H1 (cell line): Measurements from ENCODE around the gene ATP1A1. TPM values are rescaled to one million over a fixed set of nuclear protein-coding genes. Genes with fewer than 3 reads are reported as not detected.

ENCODE experiments used
- CTCF ChIA-PET: fragments of 300-600 bp; sonication (Branson Sonifier 250); formaldehyde crosslinking; loops from one replicate; lab custom pipeline; 2021; ENCODE audit not compliant: partially characterized antibody; lab: Charles Lee
- POLR2A ChIA-PET: fragments of 300-600 bp; sonication (Branson Sonifier 250); formaldehyde crosslinking; loops from one replicate; lab custom pipeline; 2021; ENCODE audit warnings: inconsistent platforms; ENCODE audit not compliant: partially characterized antibody; lab: Charles Lee
- DNase-seq, 2 experiments: peaks; one replicate each; pipeline versions ENCODE4 v3.0.0 to v3.0.0-alpha.2; 2010 to 2022; ENCODE audit warnings: low spot score in 2 of 2, low read depth in 1 of 2, mixed read lengths in 1 of 2
- FAIRE-seq: peaks from 2 replicates; lab custom pipeline; 2011; peaks lifted over from hg19 to GRCh38; lab: Jason Lieb, UNC
- H2AFZ ChIP-seq: 2 replicates; pipeline ENCODE4 v1.8.1; 2012; ENCODE audit warnings: low read length, inconsistent platforms
- H2AK5ac ChIP-seq: 2 replicates; pipeline ENCODE4 v1.6.1; 2013; ENCODE audit warnings: low read depth, low read length
- H2BK120ac ChIP-seq: replicated peaks from 2 replicates; pipeline ENCODE3; 2013; ENCODE audit warnings: low read depth, low read length, inconsistent platforms
- H2BK12ac ChIP-seq: 2 replicates; pipeline ENCODE4 v1.6.1; 2013; ENCODE audit warnings: low read depth, low read length
- H2BK15ac ChIP-seq: 2 replicates; pipeline ENCODE4 v1.6.1; 2013; ENCODE audit warnings: low read length
- H2BK20ac ChIP-seq: 2 replicates; pipeline ENCODE4 v1.6.1; 2013; ENCODE audit warnings: low read length
- H2BK5ac ChIP-seq: 2 replicates; pipeline ENCODE4 v1.6.1; 2013; ENCODE audit warnings: low read depth, low read length
- H3K14ac ChIP-seq: 2 replicates; pipeline ENCODE4 v1.6.1; 2013; ENCODE audit warnings: inconsistent platforms; ENCODE audit not compliant: insufficient read length
- H3K18ac ChIP-seq: 2 replicates; pipeline ENCODE4 v1.6.1; 2013; ENCODE audit warnings: low read length; ENCODE audit errors: extremely low read depth
- H3K23ac ChIP-seq: 2 replicates; pipeline ENCODE4 v1.6.1; 2013; ENCODE audit warnings: inconsistent platforms; ENCODE audit not compliant: insufficient read length
- H3K23me2 ChIP-seq: 2 replicates; pipeline ENCODE4 v1.6.1; 2013; ENCODE audit warnings: low read depth, low read length
- H3K27ac ChIP-seq: 2 replicates; pipeline ENCODE4 v1.6.1; 2011; ENCODE audit warnings: low read depth, low read length, inconsistent platforms
- H3K27me3 ChIP-seq, 4 experiments: replicated peaks in 1 of 4; 1 replicate in 1 of 4; 2 replicates in 3 of 4; pipeline versions ENCODE4 v1.6.1 to v1.8.1; 2011 to 2013; ENCODE audit warnings: low read length in 3 of 4, mild to moderate bottlenecking in 3 of 4, inconsistent platforms in 2 of 4, mixed read lengths in 2 of 4, moderate library complexity in 1 of 4; ENCODE audit not compliant: control insufficient read depth in 3 of 4, insufficient read depth in 3 of 4; ENCODE audit errors: extremely low read depth in 1 of 4
- H3K36me3 ChIP-seq, 4 experiments: 2 replicates each; pipeline versions ENCODE4 v1.6.1 to v1.8.1; 2011 to 2013; ENCODE audit warnings: mild to moderate bottlenecking in 4 of 4, low read length in 3 of 4, moderate library complexity in 2 of 4, control low read depth in 1 of 4, inconsistent platforms in 1 of 4; ENCODE audit not compliant: insufficient read depth in 4 of 4, control insufficient read depth in 2 of 4
- H3K4ac ChIP-seq: replicated peaks from 2 replicates; pipeline ENCODE3; 2013; ENCODE audit warnings: low read length, low read depth, mixed read lengths, inconsistent platforms; ENCODE audit not compliant: insufficient read length
- H3K4me1 ChIP-seq, 4 experiments: replicated peaks in 1 of 4; 1 replicate in 1 of 4; 2 replicates in 3 of 4; pipeline versions ENCODE4 v1.6.1 to v1.8.1; 2011 to 2013; ENCODE audit warnings: low read length in 3 of 4, inconsistent platforms in 2 of 4, mixed read lengths in 1 of 4; ENCODE audit not compliant: insufficient read depth in 4 of 4, control insufficient read depth in 3 of 4
- H3K4me2 ChIP-seq, 2 experiments: 2 replicates each; pipeline versions ENCODE4 v1.6.1 to v1.8.1; 2011 to 2013; ENCODE audit warnings: low read depth in 2 of 2, low read length in 2 of 2, control low read depth in 1 of 2, inconsistent platforms in 1 of 2, mild to moderate bottlenecking in 1 of 2; ENCODE audit not compliant: insufficient read depth in 1 of 2
- H3K4me3 ChIP-seq, 4 experiments: fragments of 200-600, 300-600 bp in 1 of 4; sonication (generic), shearing (Covaris generic), sonication (Bioruptor Twin) in 1 of 4; 2 replicates each; pipeline versions ENCODE4 v1.5.1 to v1.8.1; 2011 to 2016; ENCODE audit warnings: low read length in 4 of 4, low read depth in 3 of 4, control low read depth in 2 of 4, inconsistent platforms in 2 of 4, mild to moderate bottlenecking in 2 of 4, mixed read lengths in 1 of 4, moderate library complexity in 1 of 4; ENCODE audit not compliant: insufficient read depth in 2 of 4; ENCODE audit errors: extremely low read depth in 1 of 4
- H3K56ac ChIP-seq: replicated peaks from 2 replicates; pipeline ENCODE3; 2013; ENCODE audit warnings: low read depth, mild to moderate bottlenecking, mixed read lengths, low read length, inconsistent platforms; ENCODE audit not compliant: insufficient read length
- H3K79me1 ChIP-seq: 2 replicates; pipeline ENCODE4 v1.6.1; 2013; ENCODE audit warnings: low read depth, low read length, control low read depth
- H3K79me2 ChIP-seq, 2 experiments: 2 replicates each; pipeline versions ENCODE4 v1.6.1 to v1.8.1; 2012 to 2013; ENCODE audit warnings: low read length in 2 of 2, mild to moderate bottlenecking in 2 of 2, inconsistent platforms in 1 of 2; ENCODE audit not compliant: insufficient read depth in 2 of 2, control insufficient read depth in 1 of 2
- H3K9ac ChIP-seq, 4 experiments: replicated peaks in 1 of 4; 1 replicate in 1 of 4; 2 replicates in 3 of 4; pipeline versions ENCODE4 v1.6.1 to v1.8.1; 2011 to 2013; ENCODE audit warnings: low read depth in 3 of 4, low read length in 3 of 4, control low read depth in 2 of 4, mild to moderate bottlenecking in 2 of 4, moderate library complexity in 2 of 4, inconsistent platforms in 1 of 4; ENCODE audit errors: extremely low read depth in 1 of 4
- H3K9me3 ChIP-seq, 2 experiments: 2 replicates each; pipeline versions ENCODE4 v1.6.1 to v1.8.1; 2012 to 2013; ENCODE audit warnings: mild to moderate bottlenecking in 2 of 2, moderate library complexity in 2 of 2, control low read depth in 1 of 2, inconsistent platforms in 1 of 2, low read depth in 1 of 2, low read length in 1 of 2, mixed read lengths in 1 of 2; ENCODE audit not compliant: insufficient read depth in 2 of 2
- H4K20me1 ChIP-seq, 2 experiments: replicated peaks in 1 of 2; 2 replicates each; pipeline versions ENCODE3 to v1.8.1; 2011 to 2013; ENCODE audit warnings: inconsistent platforms in 2 of 2, low read length in 2 of 2, mild to moderate bottlenecking in 1 of 2; ENCODE audit not compliant: insufficient read depth in 2 of 2, control insufficient read depth in 1 of 2
- H4K5ac ChIP-seq: 2 replicates; pipeline ENCODE4 v1.6.1; 2013; ENCODE audit warnings: low read length, low read depth, mixed read lengths, inconsistent platforms; ENCODE audit not compliant: insufficient read length
- H4K8ac ChIP-seq: 2 replicates; pipeline ENCODE4 v1.8.0; 2013; ENCODE audit warnings: mild to moderate bottlenecking, moderate library complexity, low read length, inconsistent platforms; ENCODE audit not compliant: insufficient read depth; ENCODE audit errors: extremely low read depth
- H4K91ac ChIP-seq: replicated peaks from 2 replicates; pipeline ENCODE3; 2013; ENCODE audit warnings: low read length, mixed read lengths, inconsistent platforms; ENCODE audit not compliant: insufficient read length
- CEBPB ChIP-seq: IDR thresholded peaks from 2 replicates; pipeline ENCODE4 v1.6.1; 2012; ENCODE audit warnings: low read depth, low read length
- POU5F1 ChIP-seq: IDR thresholded peaks from 2 replicates; pipeline ENCODE4 v1.6.1; 2011; ENCODE audit warnings: low read depth, mild to moderate bottlenecking, low read length, moderate library complexity
- WGBS, 2 experiments: shearing (Covaris generic) in 1 of 2; methylation state at CpG; one replicate each; pipeline versions ENCODE4 v1.1.6 to v1.1.7; 2013 to 2015; ENCODE audit warnings: low lambda C conversion rate in 2 of 2, mixed read lengths in 2 of 2, inconsistent platforms in 1 of 2, low coverage in 1 of 2, missing lambda C conversion rate in 1 of 2; ENCODE audit not compliant: insufficient replicate concordance in 2 of 2, insufficient coverage in 1 of 2, insufficient read length in 1 of 2; ENCODE audit errors: extremely low coverage in 1 of 2, missing lambda C conversion rate in 1 of 2; 5-methylcytosine and 5-hydroxymethylcytosine counted together
- polyA plus RNA-seq, 7 experiments: library from polyadenylated mRNA; depleted of rRNA in 3 of 7; stranded (reverse) in 5 of 7; unstranded in 2 of 7; fragments of >200 nt in 5 of 7; fragments of 200-250 nt in 2 of 7; gene quantifications; 1 replicate in 5 of 7; 2 replicates in 1 of 7; 4 replicates in 1 of 7; pipeline versions ENCODE4 v1.2.1 to v1.2.3, GENCODE V29; 2011 to 2013; ENCODE audit warnings: missing spikeins in 2 of 7, mixed read lengths in 2 of 7
- total RNA-seq: library from RNA; stranded (reverse); fragmentation: NEBNext Ultra II Directional; extraction: Animal tissue kit (Norgen Biotek cat#: 25700); gene quantifications from 2 replicates; pipeline ENCODE4 v1.2.1, GENCODE V29; 2021

The ATP1A1 gene
- total and polyA plus RNA-seq, 2 of the 8 experiments (the other 6 are each of a cell fraction or from before 2014, with no cell fraction given) = 222 to 325 TPM

DNA sequence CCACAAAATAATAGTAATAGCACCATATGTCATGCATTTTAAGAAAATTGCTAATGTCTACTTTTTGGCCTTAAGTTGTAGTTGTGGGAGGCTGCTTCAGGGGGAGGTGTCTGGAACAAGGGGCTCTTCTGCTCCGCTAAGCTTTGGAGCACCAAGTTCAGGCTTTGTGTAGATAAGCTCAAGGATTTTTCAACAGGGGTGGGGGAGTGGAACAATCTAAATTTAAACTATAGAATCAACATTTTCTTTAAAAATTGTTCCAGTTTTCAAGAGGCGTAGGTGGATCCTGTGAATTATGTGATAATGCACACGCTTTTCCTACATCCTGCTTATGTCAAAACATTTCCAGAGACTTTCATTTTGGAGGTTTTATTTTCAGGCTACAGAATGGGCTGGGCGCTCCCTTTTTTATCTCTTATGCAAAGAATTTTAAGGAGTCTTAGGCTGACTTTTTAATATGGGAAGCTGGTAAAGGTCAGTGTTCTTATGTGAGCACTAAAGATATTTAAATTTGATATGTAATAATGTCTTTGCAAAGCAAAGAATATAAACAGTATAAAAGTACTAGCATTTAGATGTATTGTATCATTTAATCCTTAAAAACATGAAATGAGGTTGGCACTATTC lies 9.9 kb downstream of the ATP1A1 start:
- H3K23ac ChIP-seq = no peak overlapping the region
- no peak overlapping the region for H3K4me2 ChIP-seq
- H2AK5ac ChIP-seq = no peak overlapping the region
- no peaks in the 10 kb centered on the region for H3K9me3 ChIP-seq
- no peak overlapping the region for H4K5ac ChIP-seq
- no peak overlapping the region for H3K4me3 ChIP-seq
- H3K56ac ChIP-seq = no peak overlapping the region
- no peak overlapping the region for H2BK120ac ChIP-seq
- no peak overlapping the region for H2BK12ac ChIP-seq
- no peaks in the 10 kb centered on the region for H3K27me3 ChIP-seq
- H2BK15ac ChIP-seq = no peak overlapping the region
- peaks cover 13 to 25% of the 10 kb centered on the region in 2 experiments for H4K20me1 ChIP-seq
- no peak overlapping the region for H4K91ac ChIP-seq
- no peak overlapping the region for H3K18ac ChIP-seq
- POLR2A ChIA-PET = interaction anchor here (2.2 kb wide), 1 partner anchor 9 kb away, joined by 4 read pairs; the partner anchor contains the start of gene ATP1A1
- 87% methylated on average over 4 of the region's 4 CpGs; no CpG with 5 or more reads in 1 of the 2 experiments for WGBS, 2 experiments
- H3K9ac ChIP-seq = no peak overlapping the region
- H3K4me1 ChIP-seq = peaks cover 3 to 13% (median 6%) of the 10 kb centered on the region in 4 experiments; a peak in 4 of 7 replicates
- FAIRE-seq (no peak), DNase-seq (no peak)
- no peak overlapping the region for H3K14ac ChIP-seq
- H2BK20ac ChIP-seq = no peak overlapping the region
- no peaks in the 10 kb centered on the region for H3K23me2 ChIP-seq
- H2AFZ ChIP-seq = no peak overlapping the region
- H3K27ac ChIP-seq = no peak overlapping the region
- peaks cover 6% of the 10 kb centered on the region; the same call in 1 of the 2 replicates for H3K79me1 ChIP-seq
- H4K8ac ChIP-seq = no peak overlapping the region
- no peak overlapping the region for H3K4ac ChIP-seq
- peaks cover 13 to 39% (median 25%) of the 10 kb centered on the region in 4 experiments for H3K36me3 ChIP-seq
- CTCF ChIA-PET = interaction anchor here (0.9 to 1.7 kb wide), 3 partner anchors 102 to 244 kb away, joined by 5 to 8 read pairs (median 5); no protein-coding TSS in a partner anchor
- TF ChIP-seq CEBPB (no peak), POU5F1 (no peak)
- no peak overlapping the region for H2BK5ac ChIP-seq
- H3K79me2 ChIP-seq = peaks cover 19 to 59% of the 10 kb centered on the region in 2 experiments
